H1 (cell line): ENCODE data around the gene EPHA3. TPM values are rescaled to one million over a fixed set of nuclear protein-coding genes. Genes with fewer than 3 reads are reported as not detected.

ENCODE experiments used
- CTCF ChIA-PET: fragments of 300-600 bp; sonication (Branson Sonifier 250); formaldehyde crosslinking; loops from one replicate; lab custom pipeline; 2021; ENCODE audit not compliant: partially characterized antibody; lab: Charles Lee
- POLR2A ChIA-PET: fragments of 300-600 bp; sonication (Branson Sonifier 250); formaldehyde crosslinking; loops from one replicate; lab custom pipeline; 2021; ENCODE audit warnings: inconsistent platforms; ENCODE audit not compliant: partially characterized antibody; lab: Charles Lee
- DNase-seq, 2 experiments: peaks; one replicate each; pipeline versions ENCODE4 v3.0.0 to v3.0.0-alpha.2; 2010 to 2022; ENCODE audit warnings: low spot score in 2 of 2, low read depth in 1 of 2, mixed read lengths in 1 of 2
- FAIRE-seq: peaks from 2 replicates; lab custom pipeline; 2011; peaks lifted over from hg19 to GRCh38; lab: Jason Lieb, UNC
- H2AFZ ChIP-seq: 2 replicates; pipeline ENCODE4 v1.8.1; 2012; ENCODE audit warnings: low read length, inconsistent platforms
- H2AK5ac ChIP-seq: 2 replicates; pipeline ENCODE4 v1.6.1; 2013; ENCODE audit warnings: low read depth, low read length
- H2BK120ac ChIP-seq: replicated peaks from 2 replicates; pipeline ENCODE3; 2013; ENCODE audit warnings: low read depth, low read length, inconsistent platforms
- H2BK12ac ChIP-seq: 2 replicates; pipeline ENCODE4 v1.6.1; 2013; ENCODE audit warnings: low read depth, low read length
- H2BK15ac ChIP-seq: 2 replicates; pipeline ENCODE4 v1.6.1; 2013; ENCODE audit warnings: low read length
- H2BK20ac ChIP-seq: 2 replicates; pipeline ENCODE4 v1.6.1; 2013; ENCODE audit warnings: low read length
- H2BK5ac ChIP-seq: 2 replicates; pipeline ENCODE4 v1.6.1; 2013; ENCODE audit warnings: low read depth, low read length
- H3K14ac ChIP-seq: 2 replicates; pipeline ENCODE4 v1.6.1; 2013; ENCODE audit warnings: inconsistent platforms; ENCODE audit not compliant: insufficient read length
- H3K18ac ChIP-seq: 2 replicates; pipeline ENCODE4 v1.6.1; 2013; ENCODE audit warnings: low read length; ENCODE audit errors: extremely low read depth
- H3K23ac ChIP-seq: 2 replicates; pipeline ENCODE4 v1.6.1; 2013; ENCODE audit warnings: inconsistent platforms; ENCODE audit not compliant: insufficient read length
- H3K23me2 ChIP-seq: 2 replicates; pipeline ENCODE4 v1.6.1; 2013; ENCODE audit warnings: low read depth, low read length
- H3K27ac ChIP-seq: 2 replicates; pipeline ENCODE4 v1.6.1; 2011; ENCODE audit warnings: low read depth, low read length, inconsistent platforms
- H3K27me3 ChIP-seq, 4 experiments: replicated peaks in 1 of 4; 1 replicate in 1 of 4; 2 replicates in 3 of 4; pipeline versions ENCODE4 v1.6.1 to v1.8.1; 2011 to 2013; ENCODE audit warnings: low read length in 3 of 4, mild to moderate bottlenecking in 3 of 4, inconsistent platforms in 2 of 4, mixed read lengths in 2 of 4, moderate library complexity in 1 of 4; ENCODE audit not compliant: control insufficient read depth in 3 of 4, insufficient read depth in 3 of 4; ENCODE audit errors: extremely low read depth in 1 of 4
- H3K36me3 ChIP-seq, 4 experiments: 2 replicates each; pipeline versions ENCODE4 v1.6.1 to v1.8.1; 2011 to 2013; ENCODE audit warnings: mild to moderate bottlenecking in 4 of 4, low read length in 3 of 4, moderate library complexity in 2 of 4, control low read depth in 1 of 4, inconsistent platforms in 1 of 4; ENCODE audit not compliant: insufficient read depth in 4 of 4, control insufficient read depth in 2 of 4
- H3K4ac ChIP-seq: replicated peaks from 2 replicates; pipeline ENCODE3; 2013; ENCODE audit warnings: low read length, low read depth, mixed read lengths, inconsistent platforms; ENCODE audit not compliant: insufficient read length
- H3K4me1 ChIP-seq, 4 experiments: replicated peaks in 1 of 4; 1 replicate in 1 of 4; 2 replicates in 3 of 4; pipeline versions ENCODE4 v1.6.1 to v1.8.1; 2011 to 2013; ENCODE audit warnings: low read length in 3 of 4, inconsistent platforms in 2 of 4, mixed read lengths in 1 of 4; ENCODE audit not compliant: insufficient read depth in 4 of 4, control insufficient read depth in 3 of 4
- H3K4me2 ChIP-seq, 2 experiments: 2 replicates each; pipeline versions ENCODE4 v1.6.1 to v1.8.1; 2011 to 2013; ENCODE audit warnings: low read depth in 2 of 2, low read length in 2 of 2, control low read depth in 1 of 2, inconsistent platforms in 1 of 2, mild to moderate bottlenecking in 1 of 2; ENCODE audit not compliant: insufficient read depth in 1 of 2
- H3K4me3 ChIP-seq, 4 experiments: fragments of 200-600, 300-600 bp in 1 of 4; sonication (generic), shearing (Covaris generic), sonication (Bioruptor Twin) in 1 of 4; 2 replicates each; pipeline versions ENCODE4 v1.5.1 to v1.8.1; 2011 to 2016; ENCODE audit warnings: low read length in 4 of 4, low read depth in 3 of 4, control low read depth in 2 of 4, inconsistent platforms in 2 of 4, mild to moderate bottlenecking in 2 of 4, mixed read lengths in 1 of 4, moderate library complexity in 1 of 4; ENCODE audit not compliant: insufficient read depth in 2 of 4; ENCODE audit errors: extremely low read depth in 1 of 4
- H3K56ac ChIP-seq: replicated peaks from 2 replicates; pipeline ENCODE3; 2013; ENCODE audit warnings: low read depth, mild to moderate bottlenecking, mixed read lengths, low read length, inconsistent platforms; ENCODE audit not compliant: insufficient read length
- H3K79me1 ChIP-seq: 2 replicates; pipeline ENCODE4 v1.6.1; 2013; ENCODE audit warnings: low read depth, low read length, control low read depth
- H3K79me2 ChIP-seq, 2 experiments: 2 replicates each; pipeline versions ENCODE4 v1.6.1 to v1.8.1; 2012 to 2013; ENCODE audit warnings: low read length in 2 of 2, mild to moderate bottlenecking in 2 of 2, inconsistent platforms in 1 of 2; ENCODE audit not compliant: insufficient read depth in 2 of 2, control insufficient read depth in 1 of 2
- H3K9ac ChIP-seq, 4 experiments: replicated peaks in 1 of 4; 1 replicate in 1 of 4; 2 replicates in 3 of 4; pipeline versions ENCODE4 v1.6.1 to v1.8.1; 2011 to 2013; ENCODE audit warnings: low read depth in 3 of 4, low read length in 3 of 4, control low read depth in 2 of 4, mild to moderate bottlenecking in 2 of 4, moderate library complexity in 2 of 4, inconsistent platforms in 1 of 4; ENCODE audit errors: extremely low read depth in 1 of 4
- H3K9me3 ChIP-seq, 2 experiments: 2 replicates each; pipeline versions ENCODE4 v1.6.1 to v1.8.1; 2012 to 2013; ENCODE audit warnings: mild to moderate bottlenecking in 2 of 2, moderate library complexity in 2 of 2, control low read depth in 1 of 2, inconsistent platforms in 1 of 2, low read depth in 1 of 2, low read length in 1 of 2, mixed read lengths in 1 of 2; ENCODE audit not compliant: insufficient read depth in 2 of 2
- H4K20me1 ChIP-seq, 2 experiments: replicated peaks in 1 of 2; 2 replicates each; pipeline versions ENCODE3 to v1.8.1; 2011 to 2013; ENCODE audit warnings: inconsistent platforms in 2 of 2, low read length in 2 of 2, mild to moderate bottlenecking in 1 of 2; ENCODE audit not compliant: insufficient read depth in 2 of 2, control insufficient read depth in 1 of 2
- H4K5ac ChIP-seq: 2 replicates; pipeline ENCODE4 v1.6.1; 2013; ENCODE audit warnings: low read length, low read depth, mixed read lengths, inconsistent platforms; ENCODE audit not compliant: insufficient read length
- H4K8ac ChIP-seq: 2 replicates; pipeline ENCODE4 v1.8.0; 2013; ENCODE audit warnings: mild to moderate bottlenecking, moderate library complexity, low read length, inconsistent platforms; ENCODE audit not compliant: insufficient read depth; ENCODE audit errors: extremely low read depth
- H4K91ac ChIP-seq: replicated peaks from 2 replicates; pipeline ENCODE3; 2013; ENCODE audit warnings: low read length, mixed read lengths, inconsistent platforms; ENCODE audit not compliant: insufficient read length
- CEBPB ChIP-seq: IDR thresholded peaks from 2 replicates; pipeline ENCODE4 v1.6.1; 2012; ENCODE audit warnings: low read depth, low read length
- CHD2 ChIP-seq: IDR thresholded peaks from 2 replicates; pipeline ENCODE4 v1.6.1; 2012; ENCODE audit warnings: low read length, improper control_type of control experiment
- POLR2A ChIP-seq, 2 experiments: IDR thresholded peaks; 1 replicate in 1 of 2; 2 replicates in 1 of 2; pipeline ENCODE4 v1.6.1; 2011; ENCODE audit warnings: low read depth in 2 of 2, low read length in 2 of 2, mild to moderate bottlenecking in 2 of 2; ENCODE audit errors: control extremely low read depth in 1 of 2
- SIN3A ChIP-seq, 2 experiments: IDR thresholded peaks in 1 of 2; conservative IDR thresholded peaks in 1 of 2; 2 replicates each; pipeline ENCODE4 v1.6.1; 2011 to 2012; ENCODE audit warnings: low read length in 2 of 2, improper control_type of control experiment in 1 of 2, low read depth in 1 of 2, mild to moderate bottlenecking in 1 of 2
- SP2 ChIP-seq: IDR thresholded peaks from 2 replicates; pipeline ENCODE4 v1.6.1; 2012; ENCODE audit warnings: mild to moderate bottlenecking, low read length, inconsistent platforms
- YY1 ChIP-seq: IDR thresholded peaks from 2 replicates; pipeline ENCODE4 v1.6.1; 2011; ENCODE audit warnings: low read depth, mild to moderate bottlenecking, low read length
- WGBS, 2 experiments: shearing (Covaris generic) in 1 of 2; methylation state at CpG; one replicate each; pipeline versions ENCODE4 v1.1.6 to v1.1.7; 2013 to 2015; ENCODE audit warnings: low lambda C conversion rate in 2 of 2, mixed read lengths in 2 of 2, inconsistent platforms in 1 of 2, low coverage in 1 of 2, missing lambda C conversion rate in 1 of 2; ENCODE audit not compliant: insufficient replicate concordance in 2 of 2, insufficient coverage in 1 of 2, insufficient read length in 1 of 2; ENCODE audit errors: extremely low coverage in 1 of 2, missing lambda C conversion rate in 1 of 2; 5-methylcytosine and 5-hydroxymethylcytosine counted together
- polyA plus RNA-seq, 7 experiments: library from polyadenylated mRNA; depleted of rRNA in 3 of 7; stranded (reverse) in 5 of 7; unstranded in 2 of 7; fragments of >200 nt in 5 of 7; fragments of 200-250 nt in 2 of 7; gene quantifications; 1 replicate in 5 of 7; 2 replicates in 1 of 7; 4 replicates in 1 of 7; pipeline versions ENCODE4 v1.2.1 to v1.2.3, GENCODE V29; 2011 to 2013; ENCODE audit warnings: missing spikeins in 2 of 7, mixed read lengths in 2 of 7
- total RNA-seq: library from RNA; stranded (reverse); fragmentation: NEBNext Ultra II Directional; extraction: Animal tissue kit (Norgen Biotek cat#: 25700); gene quantifications from 2 replicates; pipeline ENCODE4 v1.2.1, GENCODE V29; 2021

Gene EPHA3
- total and polyA plus RNA-seq, 2 of the 8 experiments (the other 6 are each of a cell fraction or from before 2014, with no cell fraction given), result 0.09 to 0.22 TPM

DNA sequence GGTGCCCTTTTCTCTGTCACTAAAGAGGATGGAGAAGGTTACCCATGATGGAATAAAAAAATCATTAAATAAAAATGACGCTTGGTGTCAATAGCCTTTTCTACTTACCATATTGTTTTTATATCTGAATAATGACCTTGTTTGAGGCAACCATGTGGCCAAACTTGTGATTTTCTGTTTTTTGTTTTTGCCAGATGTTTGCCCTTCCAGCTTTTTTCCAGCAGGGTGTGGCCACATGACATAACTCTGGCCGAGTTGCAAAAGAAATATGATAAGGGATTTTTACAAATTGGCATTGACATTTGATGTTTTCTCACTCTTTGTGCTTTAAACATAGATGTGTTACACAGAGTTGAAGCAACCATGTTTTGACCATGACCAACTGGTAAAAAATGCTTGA lies 39.7 kb upstream of the EPHA3 start:
- H2BK5ac ChIP-seq, result no peak overlapping the region
- 91% methylated on average over 2 of the region's 2 CpGs; no CpG with 5 or more reads in 1 of the 2 experiments for WGBS, 2 experiments
- H2AFZ ChIP-seq, result no peak overlapping the region
- H4K91ac ChIP-seq, result no peak overlapping the region
- no peak overlapping the region for H3K27ac ChIP-seq
- no peak overlapping the region for H2AK5ac ChIP-seq
- H2BK120ac ChIP-seq, result no peak overlapping the region
- H3K23ac ChIP-seq, result no peak overlapping the region
- H3K14ac ChIP-seq, result no peak overlapping the region
- H3K4me3 ChIP-seq, result no peak overlapping the region
- no peaks in the 10 kb centered on the region for H4K20me1 ChIP-seq
- H3K4me1 ChIP-seq, result no peaks in the 10 kb centered on the region
- no peak overlapping the region for H4K8ac ChIP-seq
- no peak overlapping the region for H3K4me2 ChIP-seq
- FAIRE-seq, result no peak
- CTCF ChIA-PET, result no interaction called here
- H3K9ac ChIP-seq, result no peak overlapping the region
- H3K27me3 ChIP-seq, result no peaks in the 10 kb centered on the region
- H3K79me1 ChIP-seq, result no peaks in the 10 kb centered on the region
- TF ChIP-seq CHD2, result no peak
- no peak for TF ChIP-seq POLR2A (IDR thresholded peaks at IDR 0.05; ENCODE audit: control extremely low read depth in 1 of 2, low read depth in 2 of 2, low read length in 2 of 2)
- TF ChIP-seq SP2, result no peak
- no peak for TF ChIP-seq YY1
- no peak for TF ChIP-seq CEBPB
- TF ChIP-seq SIN3A (conservative IDR thresholded peaks at IDR 0.05 in 1 of 2, IDR thresholded peaks at IDR 0.05 in 1 of 2; ENCODE audit: low read depth in 1 of 2, low read length in 2 of 2), result no peak
- TF ChIP-seq, all 59 proteins: peak for 0
- no peaks in the 10 kb centered on the region for H3K23me2 ChIP-seq
- no peaks in the 10 kb centered on the region for H3K36me3 ChIP-seq
- no peaks in the 10 kb centered on the region for H3K79me2 ChIP-seq
- no peak overlapping the region for H4K5ac ChIP-seq
- no peak overlapping the region for H2BK12ac ChIP-seq
- no peak overlapping the region for H3K18ac ChIP-seq
- POLR2A ChIA-PET, result no interaction called here
- no peaks in the 10 kb centered on the region for H3K9me3 ChIP-seq
- H3K56ac ChIP-seq, result no peak overlapping the region
- H2BK20ac ChIP-seq, result no peak overlapping the region
- no peak overlapping the region for H2BK15ac ChIP-seq
- no peak for DNase-seq
- no peak overlapping the region for H3K4ac ChIP-seq
